ENCODE measurements around the gene FASTK. TPM values are rescaled to one million over a fixed set of nuclear protein-coding genes. Genes with fewer than 3 reads are reported as not detected.

The FASTK gene
- total and polyA plus RNA-seq, 12 donors: 65.0 to 246 (median 77.1) TPM

DNA sequence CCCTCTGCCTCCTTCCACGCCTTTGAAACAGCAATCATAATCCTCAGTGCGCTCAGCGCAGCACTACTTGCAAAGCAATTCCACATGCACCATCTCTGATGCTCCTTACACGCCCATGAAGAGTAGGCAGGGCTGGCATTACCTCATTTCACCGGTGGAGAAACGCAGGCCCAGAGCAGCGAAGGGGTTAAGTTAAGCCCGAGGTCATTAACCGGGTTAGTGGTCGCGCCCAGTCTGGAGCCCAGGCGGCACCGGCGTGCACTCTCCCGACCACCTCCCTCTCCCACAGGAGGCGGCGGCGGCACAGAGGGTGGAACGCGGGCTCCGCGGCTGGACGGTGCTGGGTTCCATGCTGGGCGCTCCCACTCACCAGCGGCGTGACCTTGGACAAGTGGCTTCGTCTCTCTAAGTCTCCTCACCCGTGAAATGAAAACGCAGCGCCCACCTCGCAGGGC is 515 bp downstream of the FASTK start:
- 0% methylated on average over 30 to 31 of the region's 31 CpGs for WGBS, 2 donors
- Histone ChIP-seq H3K27me3 (no peaks in the 10 kb centered on the region), H3K36me3 (peaks cover 0 to 28% (median 11%) of the 10 kb centered on the region in 9 donors), H3K27ac (peak overlapping the region; percentile 86 to 98 (median 96)), H3K4me1 (peaks cover 37 to 66% (median 57%) of the 10 kb centered on the region in 9 donors), H3K4me3 (peak overlapping the region; percentile 45 to 98 (median 92)), H3K9me3 (no peaks in the 10 kb centered on the region)
- ATAC-seq (peak; percentile 0 to 8 (median 2)), DNase-seq (no peak)
- intact Hi-C loops (cut with DNase I): loop anchor here in 5 of 10 donors (2.0 kb wide), 1 partner anchor 21 kb away; the partner anchor contains the start of gene SLC4A2 (in 5 of the 5)
- TF ChIP-seq, protein P1, sequence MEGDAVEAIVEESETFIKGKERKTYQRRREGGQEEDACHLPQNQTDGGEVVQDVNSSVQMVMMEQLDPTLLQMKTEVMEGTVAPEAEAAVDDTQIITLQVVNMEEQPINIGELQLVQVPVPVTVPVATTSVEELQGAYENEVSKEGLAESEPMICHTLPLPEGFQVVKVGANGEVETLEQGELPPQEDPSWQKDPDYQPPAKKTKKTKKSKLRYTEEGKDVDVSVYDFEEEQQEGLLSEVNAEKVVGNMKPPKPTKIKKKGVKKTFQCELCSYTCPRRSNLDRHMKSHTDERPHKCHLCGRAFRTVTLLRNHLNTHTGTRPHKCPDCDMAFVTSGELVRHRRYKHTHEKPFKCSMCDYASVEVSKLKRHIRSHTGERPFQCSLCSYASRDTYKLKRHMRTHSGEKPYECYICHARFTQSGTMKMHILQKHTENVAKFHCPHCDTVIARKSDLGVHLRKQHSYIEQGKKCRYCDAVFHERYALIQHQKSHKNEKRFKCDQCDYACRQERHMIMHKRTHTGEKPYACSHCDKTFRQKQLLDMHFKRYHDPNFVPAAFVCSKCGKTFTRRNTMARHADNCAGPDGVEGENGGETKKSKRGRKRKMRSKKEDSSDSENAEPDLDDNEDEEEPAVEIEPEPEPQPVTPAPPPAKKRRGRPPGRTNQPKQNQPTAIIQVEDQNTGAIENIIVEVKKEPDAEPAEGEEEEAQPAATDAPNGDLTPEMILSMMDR (IDR thresholded peaks at IDR 0.05): no peak

DNA sequence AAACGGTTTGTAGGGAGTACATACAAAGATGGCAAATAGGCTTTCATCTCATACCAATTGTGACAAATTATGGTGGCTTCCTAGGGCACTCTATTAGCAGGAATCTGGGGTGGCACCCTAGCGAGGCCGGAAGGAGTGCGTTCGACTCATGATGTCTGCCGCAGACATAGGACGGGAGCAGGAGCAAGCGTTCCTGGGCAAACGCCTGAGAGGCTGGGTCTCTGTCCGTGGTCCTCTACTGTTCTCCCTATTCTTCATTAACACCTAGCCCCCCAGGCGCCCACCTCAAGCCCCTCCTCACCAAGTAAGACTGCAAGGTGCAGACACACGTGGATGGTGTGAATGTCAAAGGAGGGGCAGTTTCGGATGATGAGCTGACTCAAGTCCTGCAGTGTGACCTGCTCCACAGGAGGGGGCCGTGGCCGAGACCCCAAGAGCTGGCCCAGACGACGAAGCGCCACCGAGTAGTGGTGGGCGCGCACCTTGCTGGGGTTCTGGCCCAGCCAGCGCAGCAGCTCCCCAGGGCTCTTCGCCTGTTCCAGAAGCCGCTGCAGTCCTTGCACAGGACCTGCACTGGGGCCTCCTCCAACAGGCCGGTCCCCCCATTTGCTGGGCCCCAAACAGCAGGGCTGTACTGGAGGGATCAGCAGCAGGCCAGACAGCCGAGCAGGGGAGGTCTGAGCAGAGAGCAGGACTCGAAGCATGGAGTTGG is 1.3 kb downstream of the FASTK start:
- 71 to 76% methylated on average over 27 of the region's 27 CpGs for WGBS, 2 donors
- peak overlapping the region in 7 of 10 donors; percentile 92 to 98 (median 97) for H3K27ac ChIP-seq
- H3K36me3 ChIP-seq: peaks cover 0 to 36% (median 16%) of the 10 kb centered on the region in 9 donors
- intact Hi-C loops (cut with DNase I): loop anchor here in 1 of 10 donors (2.0 kb wide), 1 partner anchor 17 kb away; no protein-coding TSS in a partner anchor
- peaks cover 37 to 65% (median 56%) of the 10 kb centered on the region in 9 donors for H3K4me1 ChIP-seq
- ATAC-seq: no peak
- H3K9me3 ChIP-seq: no peaks in the 10 kb centered on the region
- TF ChIP-seq, protein P1 (IDR thresholded peaks at IDR 0.05): no peak
- DNase-seq: no peak
- H3K4me3 ChIP-seq: peak overlapping the region in 9 of 10 donors; percentile 78 to 98 (median 95)
- no peaks in the 10 kb centered on the region for H3K27me3 ChIP-seq

DNA sequence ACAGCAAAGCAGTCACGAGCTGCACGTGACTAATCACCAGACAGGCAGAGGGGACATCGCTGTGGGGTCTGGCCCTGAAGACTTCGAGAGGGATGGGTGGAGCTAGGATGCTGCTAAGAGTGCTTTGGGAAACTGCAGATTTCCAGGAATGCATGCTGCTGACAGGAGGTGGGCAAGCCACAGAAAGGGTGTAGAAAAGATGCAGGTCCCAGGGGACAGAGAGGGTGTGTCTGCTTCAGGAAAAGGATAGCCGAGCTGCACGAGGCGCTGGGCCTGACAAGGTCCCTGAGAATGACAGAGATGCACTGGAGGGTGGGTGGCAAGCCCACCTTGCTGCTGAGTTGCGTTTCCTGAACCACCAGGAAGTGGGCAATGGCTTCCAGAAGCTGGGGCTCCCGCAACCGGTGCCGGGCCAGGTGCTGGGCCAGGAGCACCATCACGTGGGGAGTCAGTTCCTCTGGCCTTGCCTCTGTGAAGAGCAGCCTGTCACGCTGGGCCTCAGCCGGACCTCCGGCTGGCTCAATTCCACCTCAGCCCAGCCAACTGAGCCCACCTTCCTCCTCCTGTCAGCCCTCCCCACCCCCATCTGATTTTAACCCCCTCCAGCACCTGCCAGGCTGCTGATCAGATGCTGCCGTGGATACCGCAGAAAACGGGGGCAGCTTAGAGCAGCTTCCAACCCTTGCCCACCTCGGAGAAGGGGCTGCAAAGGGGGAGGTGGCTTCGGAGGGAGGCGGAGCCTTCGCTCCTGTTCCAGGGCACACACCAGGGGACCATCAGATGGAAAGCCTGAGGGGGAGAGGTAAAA is 2.2 kb downstream of the FASTK start:
- intact Hi-C loops (cut with DNase I): loop anchor here in 1 of 10 donors (2.0 kb wide), 1 partner anchor 16 kb away; no protein-coding TSS in a partner anchor
- peaks cover 34 to 60% (median 53%) of the 10 kb centered on the region in 9 donors for H3K4me1 ChIP-seq
- DNase-seq (no peak), ATAC-seq (no peak)
- peak overlapping the region in 2 of 10 donors; percentile 5 to 13 for H3K4me3 ChIP-seq
- no peaks in the 10 kb centered on the region for H3K9me3 ChIP-seq
- H3K27ac ChIP-seq: peak overlapping the region in 5 of 10 donors; percentile 27 to 69 (median 54)
- peaks cover 0 to 45% (median 16%) of the 10 kb centered on the region in 9 donors for H3K36me3 ChIP-seq
- TF ChIP-seq, protein P1 (IDR thresholded peaks at IDR 0.05): no peak
- 22 to 24% methylated on average over 22 of the region's 22 CpGs for WGBS, 2 donors
- no peaks in the 10 kb centered on the region for H3K27me3 ChIP-seq

DNA sequence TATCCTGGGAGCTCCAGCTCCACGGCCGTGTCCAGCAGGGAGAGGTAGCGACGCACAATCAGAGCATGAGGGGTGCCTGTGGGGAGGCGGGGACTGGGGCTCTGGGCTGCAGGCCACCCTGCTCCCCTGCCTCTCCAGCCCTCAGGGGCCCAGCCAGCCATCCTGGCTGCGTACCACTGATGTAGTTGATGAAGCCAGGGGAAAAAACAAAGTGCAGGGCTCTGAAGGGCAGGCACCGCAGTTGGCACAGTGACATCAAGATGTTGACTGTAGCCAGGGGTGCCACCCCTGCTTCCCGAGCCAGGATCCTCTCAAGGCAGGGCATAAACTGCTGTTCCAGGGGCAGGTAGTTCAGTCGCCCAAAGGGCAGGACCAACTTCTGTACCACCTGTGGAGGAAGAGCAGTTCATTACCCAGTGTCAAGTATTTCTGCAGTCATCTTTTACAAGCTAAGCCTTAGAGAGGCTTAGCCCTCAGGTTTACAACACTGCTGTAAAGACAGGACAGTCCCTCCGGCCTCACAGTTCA is 2.8 kb downstream of the FASTK start:
- intact Hi-C loops (cut with DNase I): loop anchor here in 1 of 10 donors (2.0 kb wide), 1 partner anchor 15 kb away; no protein-coding TSS in a partner anchor
- Histone ChIP-seq H3K4me3 (peak overlapping the region in 1 of 10 donors; percentile 5), H3K9me3 (no peaks in the 10 kb centered on the region), H3K27me3 (no peaks in the 10 kb centered on the region), H3K27ac (peak overlapping the region in 7 of 10 donors; percentile 8 to 69 (median 36)), H3K4me1 (peaks cover 34 to 58% (median 53%) of the 10 kb centered on the region in 9 donors), H3K36me3 (peaks cover 0 to 52% (median 22%) of the 10 kb centered on the region in 9 donors)
- ATAC-seq (no peak), DNase-seq (no peak)
- TF ChIP-seq, protein P1 (IDR thresholded peaks at IDR 0.05): no peak
- 50 to 60% methylated on average over 10 of the region's 10 CpGs for WGBS, 2 donors
